ENCODE results near the gene STAT3.
"Not testable (repeated sequence)": the region's sequence is repeated elsewhere in the genome, so short reads cannot be mapped to it uniquely, and the experiment has no call there.

Gene STAT3

DNA sequence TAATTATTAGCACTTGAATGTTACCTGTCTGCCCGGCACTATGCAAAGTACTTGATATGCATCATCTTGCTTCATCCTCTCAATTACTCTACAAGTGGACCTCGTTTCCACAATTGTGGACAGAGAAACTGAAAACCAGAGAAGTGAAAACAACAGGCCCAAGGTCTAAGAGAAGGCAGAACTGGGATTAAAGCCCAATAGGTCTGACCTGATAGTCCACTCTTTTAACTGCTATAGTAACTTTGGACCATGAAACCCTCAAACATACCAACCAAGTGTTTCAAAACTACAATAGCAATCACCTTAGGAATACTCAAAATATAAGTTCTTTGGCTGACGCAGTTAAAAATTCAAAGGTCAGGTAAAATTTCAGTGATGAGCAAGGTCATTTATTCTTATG lies 7.3 kb downstream of the STAT3 start:
- DNase-seq (ENCODE audit: low spot score): no peak

DNA sequence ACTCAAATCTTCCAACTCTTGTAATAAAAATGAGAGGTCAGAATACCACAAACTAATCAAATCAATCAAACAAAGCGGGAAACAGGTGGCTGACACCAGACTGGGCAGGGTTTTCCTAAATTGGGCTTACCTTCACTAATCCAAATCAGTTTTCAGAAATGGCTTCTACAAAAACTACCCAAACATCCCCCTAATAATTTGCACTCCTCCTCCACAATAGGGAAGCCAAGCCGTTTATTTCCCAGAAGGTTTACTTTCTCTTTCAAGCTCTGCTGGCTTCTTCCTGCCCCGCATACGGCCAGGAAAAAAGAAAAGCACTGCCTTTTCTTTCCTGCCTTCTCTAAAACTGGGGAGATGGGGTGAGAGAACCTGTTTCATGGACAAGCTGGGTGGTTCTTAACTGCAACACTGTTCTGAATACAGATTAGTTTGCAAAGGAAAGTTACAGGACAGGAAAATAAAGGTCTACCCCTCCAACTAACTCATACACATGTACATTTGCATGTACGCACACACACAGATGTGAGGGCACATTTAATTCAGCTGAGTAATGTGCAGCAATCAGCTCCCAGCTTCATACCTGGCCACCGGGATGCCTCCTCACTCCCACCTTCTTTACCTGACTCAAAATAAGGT lies 9.2 kb downstream of the STAT3 start:
- peak; percentile 70 for DNase-seq (ENCODE audit: low spot score)

DNA sequence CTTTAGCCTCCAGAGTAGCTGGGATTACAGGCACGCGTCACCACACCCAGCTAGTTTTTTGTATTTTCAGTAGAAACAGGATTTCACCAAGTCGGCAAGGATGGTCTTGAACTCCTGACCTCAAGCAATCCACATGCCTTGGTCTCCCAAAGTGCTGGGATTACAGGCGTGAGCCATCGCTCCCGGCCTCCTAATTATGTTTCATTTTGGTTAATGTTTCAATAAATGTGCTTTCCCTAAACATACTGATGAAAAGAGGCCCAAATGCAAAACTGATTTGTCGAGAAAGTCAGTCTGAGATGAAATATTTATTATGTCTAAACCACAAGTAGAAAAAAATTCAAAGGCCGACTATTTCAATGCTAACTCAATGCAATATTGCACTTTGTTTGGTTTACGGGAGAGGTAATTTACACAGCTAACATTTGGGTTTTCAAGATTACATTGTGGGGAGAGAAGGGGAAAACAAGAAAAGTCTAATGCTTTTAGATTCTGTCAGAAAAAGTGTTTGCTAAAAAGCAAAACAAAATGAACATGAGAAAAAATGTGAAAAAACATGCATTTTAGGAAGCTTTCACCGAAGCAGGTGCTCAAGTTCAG lies 9.8 kb downstream of the STAT3 start:
- no peak for DNase-seq (ENCODE audit: low spot score)

DNA sequence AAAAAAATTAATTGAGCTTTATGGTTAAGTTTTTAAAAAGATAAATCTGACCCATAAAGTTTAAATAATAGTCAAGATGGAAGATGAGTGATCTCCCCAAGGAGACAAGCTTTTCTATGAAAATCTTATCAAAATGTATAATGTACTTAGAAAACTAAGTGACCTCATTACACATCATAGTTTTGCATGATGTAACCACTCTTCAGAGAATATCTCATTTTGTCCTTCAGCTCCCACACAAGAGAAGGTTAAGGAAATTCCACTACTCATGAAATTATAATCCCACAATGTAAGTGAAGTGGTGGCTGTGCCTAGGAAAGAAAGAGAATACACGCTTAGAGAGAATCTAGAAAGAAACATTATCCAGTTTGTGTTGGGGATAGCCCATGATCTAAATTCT lies 14.3 kb downstream of the STAT3 start:
- DNase-seq (ENCODE audit: low spot score): no peak

DNA sequence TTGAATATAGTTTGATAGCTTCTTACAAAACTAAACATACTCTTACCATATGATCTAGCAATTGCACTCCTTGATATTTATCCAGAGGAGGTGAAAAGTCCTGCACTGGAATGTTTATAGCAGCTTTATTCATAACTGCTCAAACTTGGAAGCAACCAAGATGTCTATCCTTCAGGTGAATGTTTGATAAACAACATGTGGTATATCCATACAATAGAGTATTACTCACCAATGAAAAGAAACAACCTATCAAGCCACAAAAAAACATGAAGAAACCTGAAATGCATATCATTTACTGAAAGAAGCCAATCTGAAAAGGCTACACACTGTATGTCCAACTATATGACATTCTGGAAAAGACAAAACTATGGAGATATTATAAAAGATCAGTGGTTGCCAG lies 16.1 kb downstream of the STAT3 start:
- no peak for DNase-seq (ENCODE audit: low spot score)

DNA sequence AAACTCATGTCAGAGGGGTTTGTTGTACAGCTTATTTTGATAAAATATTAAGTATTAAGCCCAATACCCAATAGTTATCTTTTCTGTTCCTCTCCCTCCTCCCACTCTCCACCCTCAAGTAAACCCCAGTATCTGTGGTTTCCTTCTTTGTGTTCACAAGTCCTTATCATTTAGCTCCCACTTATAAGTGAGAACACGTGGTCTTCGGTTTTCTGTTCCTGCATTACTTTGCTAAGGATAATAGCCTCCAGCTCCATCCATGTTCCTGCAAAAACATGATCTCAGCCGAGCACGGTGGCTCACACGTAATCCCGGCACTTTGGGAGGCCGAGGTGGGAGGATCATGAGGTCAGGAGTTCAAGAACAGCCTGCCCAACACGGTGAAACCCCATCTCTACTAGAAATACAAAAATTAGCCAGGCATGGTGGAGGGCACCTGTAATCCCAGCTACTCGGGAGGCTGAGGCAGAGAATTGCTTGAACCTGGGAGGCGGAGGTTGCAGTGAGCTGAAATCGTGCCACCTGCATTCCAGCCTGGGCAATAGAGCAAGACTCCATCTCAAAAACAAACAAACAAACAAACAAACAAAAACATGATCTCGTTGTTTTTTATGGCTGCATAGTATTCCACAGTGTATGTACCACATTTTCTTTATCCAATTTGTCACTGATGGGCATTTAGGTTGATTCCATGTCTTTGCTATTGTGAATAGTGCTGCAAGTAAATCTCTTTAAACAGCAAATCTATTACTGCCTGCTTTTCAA lies 19.3 kb downstream of the STAT3 start:
- DNase-seq (ENCODE audit: low spot score): not testable (repeated sequence)

DNA sequence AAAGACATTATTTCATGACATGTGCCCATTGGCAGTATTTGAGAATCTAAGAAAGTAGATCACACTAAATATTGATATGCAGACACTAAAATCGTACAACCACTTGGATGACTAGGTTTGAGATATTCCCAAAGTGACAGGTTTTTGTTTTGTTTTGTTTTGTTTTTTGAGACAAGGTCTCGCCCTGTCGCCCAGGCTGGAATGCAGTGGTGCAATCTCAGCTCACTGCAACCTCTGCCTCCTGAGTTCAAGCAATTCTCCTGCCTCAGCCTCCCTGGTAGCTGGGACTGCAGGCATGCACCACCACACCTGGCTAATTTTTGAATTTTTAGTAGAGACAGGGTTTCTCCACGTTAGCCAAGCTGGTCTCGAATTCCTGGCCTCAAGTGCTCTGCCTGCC lies 19.9 kb downstream of the STAT3 start:
- not testable (repeated sequence) for DNase-seq (ENCODE audit: low spot score)

DNA sequence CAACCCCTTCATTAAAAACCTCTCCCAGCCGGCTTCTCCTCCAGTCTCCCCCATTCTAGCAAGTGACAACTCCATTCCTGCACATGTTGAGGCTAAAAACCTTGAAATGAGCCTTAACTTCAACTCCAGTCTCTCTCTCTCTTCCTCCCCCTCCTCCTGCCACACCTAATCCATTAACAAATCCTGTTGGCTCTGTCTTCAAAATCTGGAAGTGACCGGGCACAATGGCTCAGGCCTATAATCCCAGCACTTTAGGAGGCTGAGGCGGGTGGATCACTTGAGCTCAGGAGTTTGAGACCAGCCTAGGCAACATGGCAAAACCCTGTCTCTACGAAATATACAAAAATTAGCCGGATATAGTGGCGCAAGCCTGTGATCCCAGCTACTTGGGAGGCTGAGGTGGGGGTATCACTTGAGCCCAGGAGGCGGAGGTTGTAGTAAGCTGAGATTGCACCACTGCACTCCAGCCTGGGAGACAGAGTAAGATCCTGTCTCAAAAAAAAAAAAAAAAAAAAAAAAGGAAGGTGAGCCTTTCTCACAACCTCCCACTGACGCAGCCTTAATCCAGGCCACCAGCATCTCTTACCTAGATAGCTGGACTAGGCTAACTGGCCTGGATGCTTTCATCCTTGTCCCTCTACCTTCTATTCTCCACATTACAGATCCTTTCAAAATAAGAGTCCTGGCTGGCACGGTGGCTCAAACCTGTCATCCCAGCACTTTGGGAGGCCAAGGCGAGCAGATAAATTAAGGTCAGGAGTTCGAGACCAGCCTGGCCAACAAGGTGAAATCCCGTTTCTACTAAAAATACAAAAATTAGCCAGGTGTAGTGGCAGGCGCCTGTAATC lies 21.8 kb downstream of the STAT3 start:
- not testable (repeated sequence) for DNase-seq (ENCODE audit: low spot score)

DNA sequence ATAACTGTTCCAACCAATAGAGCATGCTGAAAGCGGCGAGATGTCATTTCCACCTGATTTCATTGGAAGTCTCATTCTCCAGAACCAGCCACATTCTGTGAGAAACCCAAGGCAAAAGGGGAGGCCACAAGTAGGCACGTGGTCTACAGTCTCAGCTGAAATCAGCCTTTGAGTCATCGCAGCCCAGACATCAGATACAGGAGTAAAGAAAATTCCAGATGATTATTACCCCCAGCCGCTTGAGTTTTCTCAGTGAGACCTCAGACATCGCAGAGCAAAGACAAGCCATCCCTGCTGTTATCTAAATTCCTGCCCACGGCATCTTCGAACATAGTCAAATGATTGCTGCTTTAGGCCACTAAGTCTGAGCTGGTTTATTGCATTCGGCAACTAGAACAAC lies 23.1 kb downstream of the STAT3 start:
- DNase-seq (ENCODE audit: low spot score): no peak

DNA sequence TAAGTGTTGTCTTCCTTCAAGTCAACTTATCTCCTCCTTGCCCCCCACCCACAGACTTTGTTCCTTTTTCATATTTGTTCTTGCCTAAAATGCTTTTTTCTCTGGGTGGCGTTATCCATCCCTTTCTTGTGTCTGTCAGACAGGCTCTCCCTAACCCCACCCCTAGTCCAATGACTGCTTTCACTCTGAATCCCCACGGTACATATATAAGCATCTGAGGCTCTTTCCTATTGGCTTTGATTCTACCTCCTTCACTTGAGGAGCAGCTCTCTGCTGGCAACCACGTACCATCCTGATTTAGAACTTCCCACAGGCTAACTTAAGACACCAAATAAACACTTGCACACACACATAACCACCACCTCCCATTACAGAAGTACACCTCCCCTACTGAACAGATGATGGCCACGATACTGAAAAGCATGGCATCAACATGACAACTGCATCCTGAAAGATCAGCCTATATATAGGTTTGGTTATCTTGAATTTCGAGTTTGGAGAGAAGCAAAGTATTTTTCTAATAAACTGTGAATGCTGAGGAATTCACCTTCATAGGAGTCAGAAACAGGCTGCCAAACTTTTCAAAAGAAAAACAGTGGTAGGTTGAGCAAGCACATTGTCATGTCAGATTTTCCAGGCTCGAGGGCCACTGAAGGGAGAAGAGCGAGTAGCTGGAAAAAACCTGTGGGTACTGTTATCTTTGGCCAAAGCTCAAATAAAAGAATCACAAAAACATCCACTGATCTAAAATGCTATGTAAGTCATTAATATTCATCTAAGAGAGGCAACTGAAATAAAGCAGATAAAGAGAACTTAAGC lies 24.3 kb downstream of the STAT3 start:
- DNase-seq (ENCODE audit: low spot score): no peak

DNA sequence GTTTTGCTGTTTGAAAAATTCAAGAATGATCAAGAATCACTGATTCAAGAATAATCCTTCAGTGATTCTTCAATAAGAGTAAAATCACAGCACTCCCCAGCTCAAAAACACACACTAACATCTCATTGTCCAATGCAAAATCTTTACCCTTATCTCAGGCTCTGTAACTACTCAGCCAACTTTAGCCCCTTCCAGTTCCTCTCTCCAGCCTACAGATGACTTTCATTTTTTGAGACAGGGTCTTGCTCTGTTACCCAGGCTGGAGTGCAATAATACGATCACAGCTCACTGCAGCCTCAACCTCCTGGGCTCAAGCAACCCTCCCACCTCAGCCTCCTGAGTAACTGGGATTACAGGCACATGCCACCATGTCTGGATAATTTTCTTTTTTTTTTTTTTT lies 25.0 kb downstream of the STAT3 start:
- no peak for DNase-seq (ENCODE audit: low spot score)

DNA sequence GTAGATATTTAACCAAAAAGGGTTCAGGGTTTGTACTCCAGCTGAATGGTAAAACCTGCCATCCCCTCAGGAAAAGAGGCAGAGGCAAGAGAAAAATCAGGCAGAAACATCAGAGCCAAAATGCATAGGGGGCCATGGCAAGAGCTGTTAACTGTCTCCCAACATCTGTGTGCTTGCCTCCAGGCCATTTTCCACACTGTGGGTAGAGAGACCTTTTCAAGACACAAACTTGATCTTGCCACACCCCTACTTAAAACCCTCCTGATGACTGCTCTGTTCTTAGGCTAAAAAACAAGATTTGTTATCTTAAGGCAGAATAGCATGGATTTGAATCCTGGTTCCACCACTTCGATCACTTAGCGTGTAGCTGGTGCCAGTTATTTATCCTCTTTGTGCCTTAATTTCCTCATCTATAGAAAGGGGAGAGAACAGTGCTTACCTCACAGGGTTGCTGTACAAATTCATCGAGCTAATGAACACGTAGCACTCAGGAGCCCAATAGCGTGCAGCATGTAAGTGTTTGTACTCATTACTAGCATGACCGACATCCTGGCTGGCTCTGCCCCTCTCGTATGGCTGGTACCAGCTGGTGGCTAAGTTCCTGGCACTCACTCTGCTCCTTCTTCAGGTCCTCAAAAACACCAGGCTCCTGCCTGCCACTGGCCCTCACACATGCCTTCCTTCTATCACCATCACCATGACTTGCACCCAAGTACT lies 25.8 kb downstream of the STAT3 start:
- DNase-seq (ENCODE audit: low spot score): no peak

DNA sequence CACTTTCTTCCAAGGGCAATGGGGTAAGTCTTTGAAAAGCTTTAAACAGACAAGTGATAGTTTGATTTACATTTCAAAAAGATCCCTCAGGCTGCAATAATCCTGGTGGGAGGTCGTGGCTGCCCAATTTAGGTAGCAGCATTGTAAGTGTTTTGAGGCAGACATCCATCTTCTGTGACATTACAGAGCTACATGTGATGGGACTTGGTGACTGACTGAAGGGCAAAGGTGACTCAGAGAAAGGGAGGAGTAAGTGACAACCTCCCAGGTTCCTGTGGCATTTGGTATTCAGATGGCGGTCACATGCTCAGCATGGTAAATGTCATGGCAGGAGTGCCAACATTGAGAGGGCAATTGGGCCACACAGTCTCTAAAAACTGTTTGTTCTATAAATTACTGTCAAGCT lies 26.5 kb downstream of the STAT3 start:
- DNase-seq (ENCODE audit: low spot score): no peak

DNA sequence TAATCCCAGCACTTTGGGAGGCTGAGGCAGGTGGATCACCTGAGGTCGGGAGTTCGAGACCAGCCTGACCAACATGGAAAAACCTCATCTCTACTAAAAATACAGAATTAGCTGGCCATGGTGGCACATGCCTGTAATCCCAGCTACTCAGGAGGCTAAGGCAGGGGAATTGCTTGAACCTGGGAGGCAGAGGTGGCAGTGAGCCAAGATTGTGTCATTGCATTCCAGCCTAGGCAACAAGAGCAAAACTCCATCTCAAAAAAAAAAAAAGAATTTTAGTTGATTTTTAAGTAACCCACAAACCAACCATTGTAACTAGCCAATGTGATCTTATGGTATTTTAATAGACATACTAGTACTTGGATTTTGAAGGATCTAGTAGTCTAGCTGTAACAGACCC lies 27.9 kb downstream of the STAT3 start:
- not testable (repeated sequence) for DNase-seq (ENCODE audit: low spot score)

DNA sequence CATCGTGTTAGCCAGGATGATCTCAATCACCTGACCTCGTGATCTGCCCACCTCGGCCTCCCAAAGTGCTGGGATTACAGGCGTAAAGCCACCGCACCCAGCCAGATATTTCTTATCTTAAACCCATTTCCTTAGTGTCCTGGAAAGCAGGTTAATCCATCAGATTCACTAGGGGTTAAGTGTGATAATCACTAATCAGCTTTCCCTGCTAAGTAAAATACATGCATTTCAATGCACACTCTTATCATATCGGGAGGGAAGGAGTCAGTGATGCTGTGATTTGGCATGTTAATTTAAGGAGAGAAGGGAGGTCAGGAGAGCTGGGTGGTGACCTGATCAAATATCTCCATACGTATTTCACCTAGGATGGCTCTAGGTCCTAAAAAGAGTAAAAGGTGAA lies 29.1 kb downstream of the STAT3 start:
- DNase-seq (ENCODE audit: low spot score): no peak

DNA sequence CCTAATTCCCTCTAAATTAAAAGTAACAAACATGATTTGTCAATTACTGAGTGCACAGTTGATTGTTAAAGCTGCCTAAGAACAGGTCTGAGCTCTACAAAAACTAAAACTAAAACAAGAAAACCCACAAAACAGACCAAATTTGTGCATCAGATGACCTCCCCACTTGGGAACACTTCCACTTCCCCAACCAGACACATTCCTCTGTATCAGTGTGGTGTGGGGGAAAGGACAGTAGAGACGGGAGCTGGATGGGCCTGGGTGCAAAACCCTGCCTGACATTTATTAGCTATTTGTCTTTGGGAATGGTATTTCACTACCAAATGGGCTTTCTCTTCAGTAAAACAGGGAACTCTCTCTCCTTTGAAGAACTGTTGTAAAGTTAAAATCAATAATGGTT lies 29.8 kb downstream of the STAT3 start:
- DNase-seq (ENCODE audit: low spot score): no peak

DNA sequence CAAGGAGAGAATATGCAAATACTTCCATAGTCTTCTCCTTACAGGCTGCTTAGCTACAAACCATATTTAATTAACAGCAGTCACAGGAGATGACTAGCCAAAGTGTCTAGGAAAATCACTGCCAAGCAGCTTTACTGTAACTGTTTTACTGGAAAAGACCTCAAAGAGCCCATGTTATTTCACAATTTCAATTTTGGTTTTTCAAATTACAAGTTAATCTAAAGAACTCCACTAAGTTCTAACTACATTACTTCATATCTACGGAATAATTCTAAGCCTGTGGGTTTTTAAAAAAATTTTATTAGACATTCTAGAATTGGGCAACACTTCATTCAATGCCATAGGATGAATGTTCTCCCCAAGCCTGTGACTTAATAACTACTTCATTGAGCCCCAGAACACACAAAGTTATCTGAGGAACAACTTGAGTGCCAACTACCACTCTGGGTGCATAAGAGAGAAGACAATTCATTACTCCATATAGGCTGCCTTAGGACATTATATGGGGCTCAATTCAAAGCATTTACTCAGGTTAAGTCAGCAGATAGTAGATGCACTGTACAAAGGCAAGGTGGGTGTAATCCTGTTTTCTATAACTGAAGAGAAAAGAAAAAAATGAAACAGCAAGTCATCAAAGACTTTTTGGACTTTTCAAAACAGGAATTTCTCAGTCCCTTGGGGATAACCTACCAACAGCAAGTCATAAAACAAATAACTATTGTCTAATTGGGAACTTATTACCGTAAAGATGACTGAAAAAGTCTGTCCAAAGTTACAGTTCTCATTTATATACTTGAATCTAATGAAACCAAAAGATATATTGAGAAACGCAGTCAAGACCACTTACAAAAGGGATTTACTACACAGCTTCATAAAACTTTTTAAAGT lies 33.0 kb downstream of the STAT3 start:
- no peak for DNase-seq (ENCODE audit: low spot score)

DNA sequence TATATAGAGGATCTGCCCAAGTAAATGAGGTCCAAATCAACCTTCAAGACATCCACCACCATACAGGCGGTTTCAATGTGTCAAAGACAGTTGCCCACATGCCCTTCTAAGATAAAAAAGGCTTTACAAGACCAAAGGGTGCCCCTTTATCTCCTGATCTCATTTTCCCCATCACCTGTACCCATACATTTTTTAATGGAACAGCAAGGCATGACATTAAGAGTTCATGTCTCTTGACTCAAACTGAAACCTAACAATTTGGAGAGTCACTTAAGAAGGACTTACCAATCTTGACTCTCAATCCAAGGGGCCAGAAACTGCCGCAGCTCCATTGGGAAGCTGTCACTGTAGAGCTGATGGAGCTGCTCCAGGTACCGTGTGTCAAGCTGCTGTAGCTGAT lies 40.1 kb downstream of the STAT3 start:
- no peak for DNase-seq (ENCODE audit: low spot score)

DNA sequence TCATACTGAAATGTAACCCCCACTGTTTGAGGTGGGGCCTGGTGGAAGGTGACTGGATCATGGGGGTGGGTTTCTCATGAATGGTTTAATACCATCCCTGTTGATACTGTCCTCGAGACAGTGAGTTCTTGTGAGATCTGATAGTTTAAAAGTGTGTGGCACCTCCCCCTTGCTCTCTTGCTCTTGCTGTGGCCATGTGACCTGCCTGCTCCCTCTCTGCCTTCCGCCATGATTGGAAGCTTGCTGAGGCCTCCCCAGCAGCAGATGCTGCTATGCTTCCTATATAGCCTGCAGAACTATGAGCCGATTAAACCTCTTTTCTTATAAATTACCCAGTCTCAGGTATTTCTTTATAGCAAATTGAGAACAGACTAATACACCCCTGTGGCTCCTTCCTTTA lies 40.6 kb downstream of the STAT3 start:
- DNase-seq (ENCODE audit: low spot score): no peak

DNA sequence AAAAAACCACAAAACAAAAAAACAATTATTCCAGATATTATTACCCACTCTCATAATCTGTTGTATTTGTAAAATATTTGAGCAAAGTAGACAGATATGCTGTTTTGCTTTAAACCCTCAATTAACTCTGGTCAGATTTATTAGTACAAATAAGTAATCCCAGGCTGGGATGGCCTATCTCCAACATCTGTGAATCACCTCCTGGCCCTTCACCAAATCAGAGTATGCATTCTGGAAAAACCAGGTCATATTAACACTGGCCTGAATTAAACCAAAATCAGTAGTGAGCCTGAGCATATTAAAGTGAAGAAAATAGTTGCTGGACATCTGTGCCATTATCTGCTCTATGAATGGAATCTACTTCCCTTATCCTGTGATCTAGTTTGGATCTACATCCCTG lies 41.0 kb downstream of the STAT3 start:
- DNase-seq (ENCODE audit: low spot score): no peak
